Activated B cell treated with CpG ODN at 0.5 μM for 24 hours (primary cell): ENCODE measurements around the gene PLA2G4C. TPM values are rescaled to one million over a fixed set of nuclear protein-coding genes. Genes with fewer than 3 reads are reported as not detected.
"Not testable (repeated sequence)": the region's sequence is repeated elsewhere in the genome, so short reads cannot be mapped to it uniquely, and the experiment has no call there.

Experiments
- ATAC-seq: fragments of 200-7000 bp; cut with Tn5 transposase; one replicate; pipeline ENCODE4 v1.10.0; 2021; ENCODE audit warnings: low read depth, mild to moderate bottlenecking, moderate library complexity
- CTCF ChIA-PET: fragments of 350-600 bp; sonication (Branson Sonifier 250); formaldehyde crosslinking; loops from one replicate; lab custom pipeline; 2021; ENCODE audit warnings: antibody characterized with exemption; lab: Charles Lee
- POLR2A ChIA-PET: fragments of 350-600 bp; sonication (Branson Sonifier 250); formaldehyde crosslinking; loops from one replicate; lab custom pipeline; 2021; ENCODE audit warnings: antibody characterized with exemption; lab: Charles Lee
- DNase-seq: peaks from one replicate; pipeline ENCODE4 v3.0.0; 2022
- H3K27ac Mint-ChIP-seq: one replicate; pipeline ENCODE4 v1.8.0; 2020; ENCODE audit warnings: mixed read lengths
- H3K27me3 Mint-ChIP-seq: one replicate; pipeline ENCODE4 v1.8.0; 2021; ENCODE audit warnings: mixed read lengths
- H3K36me3 Mint-ChIP-seq: one replicate; pipeline ENCODE4 v1.8.0; 2021; ENCODE audit warnings: low read depth, mixed read lengths
- H3K4me1 Mint-ChIP-seq: one replicate; pipeline ENCODE4 v1.8.0; 2021; ENCODE audit warnings: mixed read lengths
- H3K4me3 Mint-ChIP-seq: one replicate; pipeline ENCODE4 v1.8.0; 2020; ENCODE audit warnings: mild to moderate bottlenecking, mixed read lengths
- H3K9me3 Mint-ChIP-seq: one replicate; pipeline ENCODE4 v1.8.0; 2020; ENCODE audit warnings: mixed read lengths
- CTCF ChIP-seq: fragments of 200-600 bp; IDR thresholded peaks from one replicate; pipeline ENCODE4 v1.8.0; 2022; ENCODE audit warnings: antibody characterized with exemption, mild to moderate bottlenecking
- intact Hi-C: fragments of 100-400 bp; cut with micrococcal nuclease; formaldehyde crosslinking; loops from one replicate; pipeline ENCODE4 v1.15.1; 2024
- total RNA-seq: library from RNA; stranded (reverse); gene quantifications from 2 replicates; pipeline ENCODE4 v1.2.3, GENCODE V29; 2022

Gene PLA2G4C
- total RNA-seq, 1 donor from 2014 or later, result 16.6 TPM

- Mint-ChIP-seq H3K4me1 (no peaks in the 10 kb centered on the region), H3K9me3 (no peaks in the 10 kb centered on the region), H3K36me3 (no peaks in the 10 kb centered on the region), H3K4me3 (no peak overlapping the region), H3K27ac (no peak overlapping the region), H3K27me3 (peaks cover 7% of the 10 kb centered on the region)
- CTCF ChIA-PET, result no interaction called here
- ATAC-seq, result no peak
- intact Hi-C loops, result no loop called here
- no peak for DNase-seq
- TF ChIP-seq CTCF, result no peak
- POLR2A ChIA-PET, result interaction anchor here (0.5 kb wide), 1 partner anchor 16 kb away, joined by 4 read pairs; no protein-coding TSS in a partner anchor
Observed at GRCh38 chr19:48085904-48086864, 24.4 kb downstream of the PLA2G4C start.

DNA sequence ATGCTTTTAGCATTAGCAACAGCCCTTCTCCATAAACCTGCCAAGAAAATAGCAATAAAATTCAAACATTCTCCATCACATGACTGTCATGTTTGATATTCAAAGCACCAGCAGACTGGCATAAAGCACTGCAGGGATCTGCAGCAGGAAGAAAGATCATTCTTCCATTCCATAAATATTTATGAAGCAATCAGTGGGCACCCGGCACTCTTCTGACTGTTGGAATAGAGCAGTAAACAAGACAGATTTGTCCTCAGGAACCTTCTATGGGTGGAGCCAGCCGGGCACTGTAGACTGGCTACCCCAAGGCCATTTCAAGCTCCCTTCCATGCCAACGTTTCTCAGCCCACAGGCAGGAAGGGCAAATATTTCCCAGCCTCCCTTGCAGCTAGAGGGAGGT is 25.5 kb downstream of the PLA2G4C start:
- DNase-seq (no peak), ATAC-seq (no peak)
- no peaks in the 10 kb centered on the region for H3K36me3 Mint-ChIP-seq
- intact Hi-C loops, result no loop called here
- ChIA-PET POLR2A (no interaction called here), CTCF (no interaction called here)
- H3K9me3 Mint-ChIP-seq, result no peaks in the 10 kb centered on the region
- no peaks in the 10 kb centered on the region for H3K4me1 Mint-ChIP-seq
- peaks cover 8% of the 10 kb centered on the region for H3K27me3 Mint-ChIP-seq
- H3K27ac Mint-ChIP-seq, result no peak overlapping the region
- no peak for TF ChIP-seq CTCF
- no peak overlapping the region for H3K4me3 Mint-ChIP-seq

GRCh38 chr19:48081106-48081505 is 29.5 kb downstream of the PLA2G4C start:
- Mint-ChIP-seq H3K4me1 (no peaks in the 10 kb centered on the region), H3K4me3 (no peak overlapping the region), H3K9me3 (peaks cover 2% of the 10 kb centered on the region), H3K27me3 (peaks cover 8% of the 10 kb centered on the region), H3K27ac (no peak overlapping the region), H3K36me3 (peaks cover 3% of the 10 kb centered on the region)
- DNase-seq (no peak), ATAC-seq (no peak)
- ChIA-PET POLR2A (no interaction called here), CTCF (no interaction called here)
- TF ChIP-seq CTCF, result no peak
- intact Hi-C loops, result no loop called here

DNA sequence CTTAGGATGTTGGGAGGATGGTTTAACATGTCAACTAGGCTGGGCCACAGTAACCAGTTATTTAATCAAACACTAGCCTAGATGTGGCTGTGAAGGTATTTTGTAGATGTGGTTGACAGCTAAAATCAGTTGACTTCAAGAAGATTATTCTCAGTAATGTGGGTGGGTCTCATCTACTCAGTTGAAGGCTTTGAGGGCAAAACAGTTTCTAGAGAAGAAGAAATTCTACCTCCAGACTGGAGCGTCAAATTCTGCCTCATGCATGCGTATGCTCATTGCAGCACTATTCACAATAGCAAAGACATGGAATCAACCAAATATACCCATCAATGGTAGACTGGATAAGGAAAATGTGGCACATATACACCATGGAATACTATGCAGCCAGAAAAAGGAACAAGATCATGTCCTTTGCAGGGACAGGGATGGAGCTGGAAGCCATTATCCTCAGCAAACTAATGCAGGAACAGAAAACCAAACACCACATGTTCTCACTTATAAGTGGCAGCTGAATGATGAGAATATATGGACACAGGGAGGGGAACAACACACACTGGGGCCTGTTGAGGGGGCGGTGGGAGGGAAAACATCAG is 40.3 kb downstream of the PLA2G4C start:
- H3K36me3 Mint-ChIP-seq, H3K27me3 Mint-ChIP-seq, ATAC-seq, CTCF ChIA-PET, DNase-seq, intact Hi-C loops, H3K27ac Mint-ChIP-seq, H3K9me3 Mint-ChIP-seq, H3K4me3 Mint-ChIP-seq, H3K4me1 Mint-ChIP-seq: not testable (repeated sequence)
- POLR2A ChIA-PET, result interaction anchor here (0.7 kb wide), 1 partner anchor 16 kb away, joined by 4 read pairs; no protein-coding TSS in a partner anchor

DNA sequence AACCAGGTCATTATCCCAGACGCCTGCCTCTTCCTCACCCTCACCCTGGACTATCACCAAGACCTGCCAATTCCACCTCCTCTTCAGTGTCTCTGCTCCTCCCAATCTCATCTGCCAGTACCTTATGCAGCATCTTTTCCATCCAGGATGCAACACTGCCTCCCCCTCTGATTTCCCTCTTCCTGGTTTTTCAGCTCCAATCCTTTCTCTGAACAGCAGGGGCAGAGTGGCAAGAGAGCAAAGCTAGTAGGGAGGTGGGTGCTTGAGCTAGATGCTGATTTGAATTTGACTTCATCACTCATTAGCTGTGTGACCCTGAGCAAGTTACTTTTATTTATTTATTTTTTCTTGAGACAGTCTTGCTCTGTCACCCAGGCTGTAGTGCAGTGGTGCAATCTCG is 41.2 kb downstream of the PLA2G4C start:
- intact Hi-C loops, result no loop called here
- Mint-ChIP-seq H3K27ac (no peak overlapping the region), H3K9me3 (peaks cover 7% of the 10 kb centered on the region), H3K4me1 (no peaks in the 10 kb centered on the region), H3K27me3 (no peaks in the 10 kb centered on the region), H3K36me3 (peaks cover 12% of the 10 kb centered on the region), H3K4me3 (no peak overlapping the region)
- no peak for DNase-seq
- POLR2A ChIA-PET, result no interaction called here
- CTCF ChIA-PET, result no interaction called here
- ATAC-seq, result no peak
- no peak for TF ChIP-seq CTCF
